GM12878 (cell line): ENCODE results near the gene AQP3. TPM values are rescaled to one million over a fixed set of nuclear protein-coding genes. Genes with fewer than 3 reads are reported as not detected.

ENCODE experiments used
- ATAC-seq: fragments of 200-7000 bp; cut with Tn5 transposase; 3 replicates; pipeline ENCODE4 v1.9.1; 2020; ENCODE audit warnings: mild to moderate bottlenecking, moderate library complexity
- BruUV-seq: library from RNA; stranded (reverse); fragments of 400-500 nt; replicated peaks from 2 replicates; lab custom pipeline; 2021; lab: Mats Ljungman, UMichigan
- CTCF ChIA-PET: fragments of 300-600 bp; sonication (Branson Sonifier 250); formaldehyde crosslinking; extraction: SDS; loops from one replicate; lab custom pipeline; 2021; ENCODE audit warnings: inconsistent platforms; lab: Yijun Ruan, JAX
- POLR2A ChIA-PET: fragments of 350-600 bp; formaldehyde crosslinking; extraction: SDS; loops from one replicate; lab custom pipeline; 2021; ENCODE audit warnings: inconsistent platforms; lab: Charles Lee
- RAD21 ChIA-PET: fragments of 300-600 bp; sonication (Branson Sonifier 250); formaldehyde crosslinking; loops from one replicate; lab custom pipeline; 2023; ENCODE audit warnings: antibody characterized with exemption; ENCODE audit not compliant: unreplicated experiment; lab: Charles Lee
- SMC1A ChIA-PET: fragments of 300-600 bp; sonication (Branson Sonifier 250); formaldehyde crosslinking; loops from one replicate; lab custom pipeline; 2023; ENCODE audit not compliant: unreplicated experiment, uncharacterized antibody; lab: Charles Lee
- DNase-seq: peaks from one replicate; pipeline ENCODE4 v3.0.0-alpha.2; 2011; ENCODE audit warnings: low read depth, low spot score
- FAIRE-seq: peaks from 3 replicates; lab custom pipeline; 2011; peaks lifted over from hg19 to GRCh38; lab: Jason Lieb, UNC
- H2AFZ ChIP-seq: 2 replicates; pipeline ENCODE4 v1.6.0; 2011; ENCODE audit warnings: low read depth, low read length, control low read depth; ENCODE audit not compliant: control insufficient read depth
- H3K27ac ChIP-seq: 2 replicates; pipeline ENCODE4 v1.5.1; 2011; ENCODE audit warnings: control low read depth; ENCODE audit not compliant: control insufficient read depth, insufficient read depth
- H3K27me3 ChIP-seq, 2 experiments: replicated peaks in 1 of 2; 2 replicates each; pipeline versions ENCODE4 v1.6.0 to v1.6.1; 2011; ENCODE audit warnings: low read length in 1 of 2; ENCODE audit not compliant: control insufficient read depth in 2 of 2, insufficient read depth in 2 of 2
- H3K36me3 ChIP-seq, 2 experiments: 2 replicates each; pipeline ENCODE4 v1.5.1; 2011; ENCODE audit warnings: low read length in 1 of 2; ENCODE audit not compliant: control insufficient read depth in 2 of 2, insufficient read depth in 2 of 2
- H3K4me1 ChIP-seq: 2 replicates; pipeline ENCODE4 v1.6.1; 2011; ENCODE audit warnings: mild to moderate bottlenecking, low read length, moderate library complexity, mixed read lengths; ENCODE audit not compliant: control insufficient read depth, insufficient read depth
- H3K4me2 ChIP-seq: 2 replicates; pipeline ENCODE4 v1.6.0; 2011; ENCODE audit warnings: control low read depth; ENCODE audit not compliant: control insufficient read depth, insufficient read depth
- H3K4me3 ChIP-seq: fragments of 200-600 bp; sonication (generic); 2 replicates; pipeline ENCODE4 v1.5.1; 2016
- H3K79me2 ChIP-seq: 2 replicates; pipeline ENCODE4 v1.6.0; 2011; ENCODE audit warnings: low read length; ENCODE audit not compliant: control insufficient read depth, insufficient read depth
- H3K9ac ChIP-seq: 2 replicates; pipeline ENCODE4 v1.8.0; 2011; ENCODE audit warnings: low read length, control low read depth, mixed read lengths; ENCODE audit not compliant: control insufficient read depth, insufficient read depth
- H3K9me3 ChIP-seq: replicated peaks from 3 replicates; pipeline ENCODE4 v1.5.1; 2011; ENCODE audit warnings: mild to moderate bottlenecking, low read length; ENCODE audit not compliant: control insufficient read depth, insufficient read depth
- H4K20me1 ChIP-seq: 2 replicates; pipeline ENCODE4 v1.6.0; 2011; ENCODE audit not compliant: control insufficient read depth, insufficient read depth
- BACH1 ChIP-seq: fragments of 450-650 bp; IDR thresholded peaks from 2 replicates; pipeline ENCODE4 v1.6.1; 2017; ENCODE audit warnings: mild to moderate bottlenecking, borderline replicate concordance
- CEBPB ChIP-seq, 2 experiments: fragments of 150-350 bp in 1 of 2; IDR thresholded peaks; 2 replicates each; pipeline ENCODE4 v1.6.1; 2012 to 2014; ENCODE audit warnings: low read depth in 2 of 2, low read length in 2 of 2, borderline replicate concordance in 1 of 2, inconsistent platforms in 1 of 2
- CREM ChIP-seq: IDR thresholded peaks from 2 replicates; pipeline ENCODE4 v1.6.1; 2014; ENCODE audit warnings: antibody characterized with exemption, low read depth
- CUX1 ChIP-seq: IDR thresholded peaks from 2 replicates; pipeline ENCODE4 v1.6.1; 2012; ENCODE audit warnings: improper control_type of control experiment, low read depth, low read length; ENCODE audit not compliant: insufficient replicate concordance
- HDAC6 ChIP-seq: fragments of 200-600 bp; sonication (generic); IDR thresholded peaks from one replicate; pipeline ENCODE4 v1.8.0; 2017; ENCODE audit warnings: antibody characterized with exemption; ENCODE audit not compliant: unreplicated experiment
- MYB ChIP-seq: fragments of 150-350 bp; IDR thresholded peaks from 2 replicates; pipeline ENCODE4 v1.6.1; 2014; ENCODE audit warnings: mild to moderate bottlenecking, low read depth, low read length, borderline replicate concordance
- NBN ChIP-seq: fragments of 450-650 bp; IDR thresholded peaks from 2 replicates; pipeline ENCODE4 v1.6.1; 2016
- RFX5 ChIP-seq: IDR thresholded peaks from 2 replicates; pipeline ENCODE4 v1.6.1; 2011; ENCODE audit warnings: low read depth, low read length, improper control_type of control experiment
- SREBF1 ChIP-seq: IDR thresholded peaks from 2 replicates; pipeline ENCODE4 v1.6.1; 2012; ENCODE audit warnings: mild to moderate bottlenecking, low read length
- TCF12 ChIP-seq: IDR thresholded peaks from 2 replicates; pipeline ENCODE4 v1.6.1; 2011; ENCODE audit warnings: low read depth, mild to moderate bottlenecking, low read length
- YY1 ChIP-seq: IDR thresholded peaks from 2 replicates; pipeline ENCODE4 v1.6.1; 2011; ENCODE audit warnings: low read depth, mild to moderate bottlenecking, low read length
- ZNF217 ChIP-seq: fragments of 450-650 bp; IDR thresholded peaks from 2 replicates; pipeline ENCODE4 v1.6.1; 2017; ENCODE audit warnings: antibody characterized with exemption, mild to moderate bottlenecking
- WGBS: methylation state at CpG from one replicate; pipeline ENCODE4 v1.1.6; 2016; ENCODE audit warnings: low lambda C conversion rate; ENCODE audit not compliant: insufficient replicate concordance, insufficient coverage; ENCODE audit errors: missing lambda C conversion rate; 5-methylcytosine and 5-hydroxymethylcytosine counted together
- in situ Hi-C: fragments of 300-500 bp; cut with MboI; formaldehyde crosslinking; loops from 9 replicates; pipeline ENCODE4 v1.14.3; 2018; ENCODE audit warnings: mixed read lengths
- intact Hi-C: fragments of 100-400 bp; cut with micrococcal nuclease; formaldehyde crosslinking; loops from one replicate; pipeline ENCODE4 v1.14.2; 2022; ENCODE audit not compliant: unreplicated experiment
- polyA plus RNA-seq, 11 experiments: library from polyadenylated mRNA; depleted of rRNA in 4 of 11; unstranded in 6 of 11; stranded (reverse) in 5 of 11; fragments of >200 nt; fragmentation: Nextera tagmentation in 4 of 11; fragmentation: Illumina TruSeq in 1 of 11; extraction: Ambion mirVana in 4 of 11; extraction: Trizol in 1 of 11; gene quantifications; 1 replicate in 1 of 11; 2 replicates in 10 of 11; pipeline versions ENCODE4 v1.2.1 to v1.2.3, GENCODE V29; 2011 to 2016; ENCODE audit warnings: inconsistent platforms in 2 of 11, missing spikeins in 2 of 11, low read depth in 1 of 11
- total RNA-seq, 4 experiments: library from RNA; depleted of rRNA in 3 of 4; stranded (reverse); fragments of >200 nt in 3 of 4; fragmentation: Illumina TruSeq in 1 of 4; extraction: Trizol in 1 of 4; gene quantifications; 2 replicates each; pipeline versions ENCODE4 v1.2.1 to v1.2.3, GENCODE V29; 2013 to 2021
- TF ChIP-seq, protein P1 (sequence below): IDR thresholded peaks from 2 replicates; pipeline ENCODE4 v1.6.1; 2012; ENCODE audit warnings: mild to moderate bottlenecking, low read depth, low read length
- TF ChIP-seq, protein P2 (sequence below): IDR thresholded peaks from 2 replicates; pipeline ENCODE4 v1.6.1; 2012; ENCODE audit warnings: low read depth, low read length, improper control_type of control experiment

AQP3 gene
- total and polyA plus RNA-seq, 10 of the 15 experiments (the other 5 are each of a cell fraction or from before 2014, with no cell fraction given), result 0.60 to 11.8 (median 4.5) TPM

DNA sequence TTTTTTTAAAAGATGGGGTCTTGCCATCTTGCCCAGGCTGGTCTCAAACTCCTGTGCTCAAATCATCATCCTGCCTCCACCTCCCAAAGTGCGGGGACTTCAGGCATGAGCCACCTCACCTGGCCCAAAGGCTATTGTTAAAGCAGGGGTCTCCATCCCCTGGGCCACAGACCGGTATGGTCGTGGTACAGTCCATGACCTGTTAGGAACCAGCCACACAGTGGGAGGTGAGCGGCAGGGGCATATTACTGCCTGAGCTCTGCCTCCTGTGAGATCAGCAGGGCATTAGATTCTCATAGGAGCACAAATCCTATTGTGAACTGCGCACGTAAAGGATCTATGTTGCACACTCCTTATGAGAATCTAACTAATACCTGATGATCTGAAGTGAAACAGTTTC lies 33.6 kb upstream of the AQP3 start:
- Histone ChIP-seq H2AFZ (no peak overlapping the region), H3K27ac (no peak overlapping the region), H4K20me1 (no peaks in the 10 kb centered on the region), H3K27me3 (no peaks in the 10 kb centered on the region), H3K9ac (no peak overlapping the region), H3K4me1 (no peaks in the 10 kb centered on the region), H3K4me3 (no peak overlapping the region), H3K79me2 (no peaks in the 10 kb centered on the region), H3K4me2 (no peak overlapping the region), H3K36me3 (no peaks in the 10 kb centered on the region), H3K9me3 (no peaks in the 10 kb centered on the region)
- RAD21 ChIA-PET, result no interaction called here
- intact Hi-C loops (no loop called here), in situ Hi-C loops (no loop called here)
- FAIRE-seq (no peak), ATAC-seq (no peak), DNase-seq (no peak)
- SMC1A ChIA-PET, result no interaction called here
- CTCF ChIA-PET, result no interaction called here
- 89% methylated on average over 6 of the region's 6 CpGs for WGBS
- no TSS peak for BruUV-seq
- POLR2A ChIA-PET, result no interaction called here
- no peak for TF ChIP-seq BACH1
- TF ChIP-seq TCF12, result no peak
- no peak for TF ChIP-seq CREM
- TF ChIP-seq, protein P1, sequence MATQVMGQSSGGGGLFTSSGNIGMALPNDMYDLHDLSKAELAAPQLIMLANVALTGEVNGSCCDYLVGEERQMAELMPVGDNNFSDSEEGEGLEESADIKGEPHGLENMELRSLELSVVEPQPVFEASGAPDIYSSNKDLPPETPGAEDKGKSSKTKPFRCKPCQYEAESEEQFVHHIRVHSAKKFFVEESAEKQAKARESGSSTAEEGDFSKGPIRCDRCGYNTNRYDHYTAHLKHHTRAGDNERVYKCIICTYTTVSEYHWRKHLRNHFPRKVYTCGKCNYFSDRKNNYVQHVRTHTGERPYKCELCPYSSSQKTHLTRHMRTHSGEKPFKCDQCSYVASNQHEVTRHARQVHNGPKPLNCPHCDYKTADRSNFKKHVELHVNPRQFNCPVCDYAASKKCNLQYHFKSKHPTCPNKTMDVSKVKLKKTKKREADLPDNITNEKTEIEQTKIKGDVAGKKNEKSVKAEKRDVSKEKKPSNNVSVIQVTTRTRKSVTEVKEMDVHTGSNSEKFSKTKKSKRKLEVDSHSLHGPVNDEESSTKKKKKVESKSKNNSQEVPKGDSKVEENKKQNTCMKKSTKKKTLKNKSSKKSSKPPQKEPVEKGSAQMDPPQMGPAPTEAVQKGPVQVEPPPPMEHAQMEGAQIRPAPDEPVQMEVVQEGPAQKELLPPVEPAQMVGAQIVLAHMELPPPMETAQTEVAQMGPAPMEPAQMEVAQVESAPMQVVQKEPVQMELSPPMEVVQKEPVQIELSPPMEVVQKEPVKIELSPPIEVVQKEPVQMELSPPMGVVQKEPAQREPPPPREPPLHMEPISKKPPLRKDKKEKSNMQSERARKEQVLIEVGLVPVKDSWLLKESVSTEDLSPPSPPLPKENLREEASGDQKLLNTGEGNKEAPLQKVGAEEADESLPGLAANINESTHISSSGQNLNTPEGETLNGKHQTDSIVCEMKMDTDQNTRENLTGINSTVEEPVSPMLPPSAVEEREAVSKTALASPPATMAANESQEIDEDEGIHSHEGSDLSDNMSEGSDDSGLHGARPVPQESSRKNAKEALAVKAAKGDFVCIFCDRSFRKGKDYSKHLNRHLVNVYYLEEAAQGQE, result no peak
- no peak for TF ChIP-seq CEBPB (IDR thresholded peaks at IDR 0.05; ENCODE audit: borderline replicate concordance in 1 of 2, low read depth in 2 of 2, low read length in 2 of 2)
- no peak for TF ChIP-seq ZNF217
- TF ChIP-seq YY1, result no peak
- TF ChIP-seq, protein P2, sequence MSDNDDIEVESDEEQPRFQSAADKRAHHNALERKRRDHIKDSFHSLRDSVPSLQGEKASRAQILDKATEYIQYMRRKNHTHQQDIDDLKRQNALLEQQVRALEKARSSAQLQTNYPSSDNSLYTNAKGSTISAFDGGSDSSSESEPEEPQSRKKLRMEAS, result no peak
- TF ChIP-seq NBN, result no peak
- TF ChIP-seq RFX5, result no peak
- TF ChIP-seq HDAC6, result no peak
- TF ChIP-seq MYB, result no peak
- no peak for TF ChIP-seq CUX1
- no peak for TF ChIP-seq SREBF1
